Stimulated activated naive CD8-positive, alpha-beta T cell treated with anti-CD3 and anti-CD28 coated beads, Interleukin-15, Interleukin-2, amounts not matched to agents 100 U/mL and 50 U/mL, for 24 hours (primary cell): ENCODE results near the gene CRABP2.

ENCODE experiments used
- ATAC-seq: fragments of 150-1000 bp; cut with Tn5 transposase; one replicate; pipeline ENCODE4 v1.10.0; 2021
- DNase-seq: peaks from one replicate; pipeline ENCODE4 v3.0.0; 2021

CRABP2 gene

DNA sequence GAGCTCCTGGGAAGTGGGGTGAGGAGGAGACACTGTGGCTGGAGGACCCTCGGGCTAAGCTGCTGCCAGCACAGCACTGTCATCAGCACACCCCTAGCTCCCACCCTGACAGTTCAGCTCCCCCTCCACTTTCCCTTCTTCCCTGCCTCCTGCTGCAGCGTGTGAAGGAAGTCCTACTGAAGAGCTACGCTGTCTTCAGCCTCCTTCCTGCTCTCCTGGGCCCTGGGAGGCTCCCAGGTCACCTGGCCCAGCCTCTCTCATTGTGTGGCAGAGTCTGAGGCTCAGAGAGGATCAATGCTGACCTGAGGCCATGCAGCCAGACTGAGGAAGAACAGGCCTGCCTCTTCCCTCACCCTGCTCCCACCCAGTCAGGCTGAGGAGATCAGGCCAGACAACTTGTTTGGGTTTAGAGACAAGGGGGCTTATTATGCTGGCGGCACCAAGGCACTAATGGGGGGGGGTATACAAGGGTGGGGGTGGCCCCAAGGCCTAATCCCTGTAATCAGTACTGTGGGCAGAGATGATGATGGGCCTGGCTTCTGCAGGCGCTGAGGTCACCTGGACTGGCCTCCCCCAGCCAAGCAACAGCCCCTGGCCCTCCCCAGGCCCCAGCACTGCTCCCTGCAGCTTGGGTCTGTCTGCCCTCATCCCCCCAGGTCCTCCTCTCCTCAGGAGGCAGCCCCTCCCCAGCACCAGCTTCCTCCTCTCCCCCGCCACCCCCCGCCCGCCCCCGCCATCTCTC lies 37.2 kb downstream of the CRABP2 start:
- ATAC-seq (no peak), DNase-seq (no peak)

DNA sequence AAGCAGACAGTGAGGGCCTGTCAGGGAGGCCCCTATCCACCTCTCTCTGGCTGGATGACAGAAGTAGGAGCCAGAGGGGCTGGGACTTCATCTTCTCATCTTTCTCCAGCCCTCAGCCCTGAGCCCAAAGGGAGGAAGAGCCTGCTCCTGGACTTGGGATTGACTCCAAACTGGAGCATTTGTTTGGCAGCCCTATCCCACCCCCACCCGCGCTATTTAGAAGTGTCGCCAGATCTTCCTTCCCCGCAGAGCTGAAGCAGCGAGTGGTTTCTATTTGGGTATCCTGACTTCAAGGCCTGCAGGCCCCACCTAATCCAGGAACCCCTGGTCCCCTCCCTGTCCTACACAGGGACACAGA lies 37.8 kb downstream of the CRABP2 start:
- no peak for ATAC-seq

GRCh38 chr1:156666862-156667609 lies 38.3 kb downstream of the CRABP2 start:
- DNase-seq (no peak), ATAC-seq (no peak)

More for the DNA sequence above, 37.8 kb downstream of the CRABP2 start:
- no peak for DNase-seq

- DNase-seq (no peak), ATAC-seq (no peak)
Observed at GRCh38 chr1:156665539-156665938, 39.8 kb downstream of the CRABP2 start.

DNA sequence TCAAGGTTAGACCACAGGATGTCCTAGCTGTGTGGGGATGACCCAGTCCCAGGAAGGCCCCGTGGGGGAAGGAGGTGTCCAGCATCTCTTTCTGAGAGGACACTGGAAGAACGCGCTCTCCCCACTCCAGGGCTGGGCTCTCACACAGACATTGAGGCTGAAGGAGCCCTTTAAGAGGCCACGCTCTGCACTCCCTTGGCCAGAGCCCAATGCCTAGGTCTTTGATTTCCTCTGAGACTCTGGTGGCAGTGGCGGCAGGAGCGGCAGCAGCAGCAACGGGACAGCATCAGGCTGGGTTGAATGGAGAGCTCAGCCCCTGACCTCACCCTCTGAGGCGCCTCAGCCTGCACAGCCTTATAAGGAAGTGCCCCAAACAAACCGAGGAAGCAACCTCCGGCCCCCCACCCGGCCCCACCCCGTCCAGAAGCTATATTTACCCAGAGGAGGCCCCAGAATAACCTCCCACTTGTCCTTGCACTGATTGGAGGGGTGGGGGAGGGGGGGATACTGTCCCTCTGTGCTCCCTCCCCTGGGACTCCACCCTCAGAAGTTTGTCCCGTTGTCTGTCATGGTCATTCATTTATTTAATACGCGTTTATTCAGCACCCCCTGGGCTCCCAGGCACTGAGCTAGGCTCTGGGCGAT lies 40.5 kb downstream of the CRABP2 start:
- no peak for ATAC-seq
- no peak for DNase-seq

- DNase-seq, result no peak
- ATAC-seq, result no peak
Observed at GRCh38 chr1:156664046-156664766, 41.2 kb downstream of the CRABP2 start.

DNA sequence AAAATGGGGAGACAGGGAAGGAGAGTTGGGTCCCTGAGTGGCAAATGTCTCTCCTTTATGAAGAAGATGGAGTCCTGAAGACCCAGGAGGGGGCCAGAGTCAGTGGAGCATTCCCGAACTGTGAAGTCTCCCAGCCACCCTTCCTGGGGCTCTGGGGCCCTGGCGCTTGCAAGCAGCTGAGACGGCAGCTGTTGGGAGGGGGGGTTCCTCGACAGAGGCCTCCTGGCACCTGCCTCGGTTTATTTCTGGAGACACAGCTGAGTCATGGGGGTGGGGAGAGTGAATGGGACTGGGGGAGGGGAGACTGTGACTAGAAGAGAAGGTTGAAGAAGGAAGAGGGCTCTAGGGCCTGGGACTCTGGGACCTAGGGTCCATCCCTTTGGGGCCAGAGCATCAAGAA lies 42.2 kb downstream of the CRABP2 start:
- DNase-seq, result no peak
- no peak for ATAC-seq

GRCh38 chr1:156662800-156663055 lies 42.7 kb downstream of the CRABP2 start:
- ATAC-seq (no peak), DNase-seq (no peak)

DNA sequence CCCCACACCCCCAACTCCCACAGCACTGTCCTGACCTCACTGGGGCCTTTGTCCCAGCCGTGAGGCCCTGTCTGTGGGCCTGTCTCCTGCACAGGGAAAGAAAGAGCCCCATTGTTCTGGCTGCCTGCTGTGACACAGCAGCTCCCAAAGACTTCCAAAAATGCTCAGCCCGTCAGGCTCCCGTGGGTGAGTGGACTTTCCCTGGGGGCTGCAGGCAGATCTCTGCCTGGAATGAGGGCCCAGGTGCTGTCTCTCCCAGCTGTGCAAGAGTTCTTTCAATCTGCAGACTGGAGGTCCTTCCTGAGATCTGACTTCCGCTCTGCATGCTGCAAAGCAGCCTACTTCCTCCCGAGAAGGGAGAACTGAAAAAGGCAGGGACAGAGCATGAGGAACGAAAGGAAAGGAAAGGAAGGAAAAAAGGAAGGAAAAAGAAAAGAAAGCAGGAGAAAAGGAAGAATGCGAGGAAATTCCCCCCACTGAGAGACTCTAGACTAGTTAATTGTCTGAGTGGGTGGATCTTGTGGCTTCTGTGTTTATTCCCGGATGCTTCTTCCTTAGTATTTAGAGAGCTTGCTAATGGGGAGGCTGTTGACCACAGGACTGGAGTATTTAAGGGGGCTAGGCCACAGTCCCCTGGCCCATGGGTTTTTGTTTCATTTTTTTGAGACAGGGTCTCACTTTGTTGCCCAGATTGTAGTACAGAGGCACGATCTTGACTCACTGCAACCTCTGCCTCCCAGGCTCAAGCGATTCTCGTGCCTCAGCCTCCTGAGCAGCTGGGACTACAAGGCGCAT lies 43.2 kb downstream of the CRABP2 start:
- no peak for DNase-seq
- no peak for ATAC-seq

GRCh38 chr1:156660752-156661112 lies 44.7 kb downstream of the CRABP2 start:
- DNase-seq (no peak), ATAC-seq (peak; percentile 8)

DNA sequence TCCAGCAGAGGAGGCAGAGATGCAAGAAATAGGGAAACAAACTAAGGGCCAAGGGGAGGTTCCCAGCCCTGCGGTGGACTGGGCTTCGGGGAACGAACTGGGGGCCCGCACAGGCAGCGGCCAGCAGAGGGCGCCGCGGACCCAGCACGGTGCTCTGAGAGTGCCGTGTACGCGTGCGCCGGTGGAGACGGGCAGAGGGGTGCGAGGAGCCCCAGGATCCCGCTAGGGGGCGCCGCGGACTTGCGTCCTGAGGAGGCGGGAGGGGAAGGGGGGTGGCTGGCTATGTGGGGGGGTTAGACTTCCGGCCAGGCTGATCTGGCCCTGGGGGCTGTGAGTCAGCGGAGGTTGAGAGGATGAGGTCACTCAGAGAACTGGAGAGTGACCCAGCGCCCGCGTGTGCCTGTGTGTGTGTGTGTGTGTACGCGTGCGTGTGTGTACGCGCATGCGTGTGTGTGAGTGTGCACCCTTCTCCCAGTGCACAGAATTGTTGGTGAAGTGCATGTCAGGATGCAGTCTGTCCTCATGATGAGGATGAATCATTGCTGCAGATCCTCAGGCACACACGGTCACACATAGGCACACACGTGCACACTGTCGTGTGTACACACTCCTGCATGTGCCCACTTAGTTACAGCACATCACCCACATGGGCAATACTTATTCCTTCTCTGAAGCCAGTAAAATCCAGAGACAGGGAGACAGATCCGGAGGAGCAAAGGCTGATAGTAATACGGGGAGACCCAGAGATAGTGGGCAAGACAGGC lies 45.2 kb downstream of the CRABP2 start:
- peak; percentile 85 for ATAC-seq
- DNase-seq, result peak; percentile 99

DNA sequence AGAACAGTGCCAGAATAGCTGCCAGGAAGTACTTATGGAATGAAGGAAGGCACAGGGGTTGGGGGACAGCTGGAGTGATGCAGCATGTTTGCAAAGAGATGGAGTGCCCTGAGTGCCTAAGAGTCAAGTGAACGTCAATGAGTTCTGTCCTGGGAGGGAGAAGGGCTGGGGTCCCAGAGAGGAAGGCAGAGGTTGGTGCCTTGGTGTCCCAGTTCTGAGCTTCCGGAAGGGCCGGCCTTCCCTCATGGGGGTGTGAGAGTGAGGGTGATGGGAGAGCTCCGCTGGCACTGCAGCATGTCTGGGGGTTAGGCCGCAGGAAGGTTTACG lies 45.8 kb downstream of the CRABP2 start:
- ATAC-seq, result no peak
- no peak for DNase-seq

- no peak for DNase-seq
- no peak for ATAC-seq
Observed at GRCh38 chr1:156658945-156659574, 46.3 kb downstream of the CRABP2 start.

- DNase-seq (no peak), ATAC-seq (no peak)
Observed at GRCh38 chr1:156658496-156658895, 46.9 kb downstream of the CRABP2 start.

DNA sequence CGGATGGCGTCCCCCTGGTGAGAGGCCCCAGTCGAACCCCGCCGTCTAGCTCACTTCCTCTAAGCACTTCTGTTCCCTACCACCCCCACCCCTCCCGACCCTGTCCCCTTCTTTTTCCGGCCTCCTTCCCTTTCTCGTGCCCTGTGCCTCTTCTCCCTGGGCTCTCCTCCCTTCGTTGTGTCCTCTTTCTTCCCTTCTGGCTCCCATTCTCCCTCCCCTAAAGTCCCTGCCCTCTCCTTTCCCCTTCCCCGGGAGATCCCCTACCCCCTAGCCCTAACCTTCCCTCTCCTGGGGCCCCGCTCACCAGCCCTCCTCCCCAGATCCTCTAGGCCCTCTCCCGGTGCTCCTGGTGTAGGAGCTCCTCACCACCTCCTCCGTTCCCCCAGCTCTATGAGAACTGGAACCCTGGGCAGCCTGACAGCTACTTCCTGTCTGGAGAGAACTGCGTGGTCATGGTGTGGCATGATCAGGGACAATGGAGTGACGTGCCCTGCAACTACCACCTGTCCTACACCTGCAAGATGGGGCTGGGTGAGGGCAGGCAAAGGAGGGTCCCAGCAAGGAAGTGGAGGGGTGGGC lies 47.6 kb downstream of the CRABP2 start:
- DNase-seq (no peak), ATAC-seq (no peak)

DNA sequence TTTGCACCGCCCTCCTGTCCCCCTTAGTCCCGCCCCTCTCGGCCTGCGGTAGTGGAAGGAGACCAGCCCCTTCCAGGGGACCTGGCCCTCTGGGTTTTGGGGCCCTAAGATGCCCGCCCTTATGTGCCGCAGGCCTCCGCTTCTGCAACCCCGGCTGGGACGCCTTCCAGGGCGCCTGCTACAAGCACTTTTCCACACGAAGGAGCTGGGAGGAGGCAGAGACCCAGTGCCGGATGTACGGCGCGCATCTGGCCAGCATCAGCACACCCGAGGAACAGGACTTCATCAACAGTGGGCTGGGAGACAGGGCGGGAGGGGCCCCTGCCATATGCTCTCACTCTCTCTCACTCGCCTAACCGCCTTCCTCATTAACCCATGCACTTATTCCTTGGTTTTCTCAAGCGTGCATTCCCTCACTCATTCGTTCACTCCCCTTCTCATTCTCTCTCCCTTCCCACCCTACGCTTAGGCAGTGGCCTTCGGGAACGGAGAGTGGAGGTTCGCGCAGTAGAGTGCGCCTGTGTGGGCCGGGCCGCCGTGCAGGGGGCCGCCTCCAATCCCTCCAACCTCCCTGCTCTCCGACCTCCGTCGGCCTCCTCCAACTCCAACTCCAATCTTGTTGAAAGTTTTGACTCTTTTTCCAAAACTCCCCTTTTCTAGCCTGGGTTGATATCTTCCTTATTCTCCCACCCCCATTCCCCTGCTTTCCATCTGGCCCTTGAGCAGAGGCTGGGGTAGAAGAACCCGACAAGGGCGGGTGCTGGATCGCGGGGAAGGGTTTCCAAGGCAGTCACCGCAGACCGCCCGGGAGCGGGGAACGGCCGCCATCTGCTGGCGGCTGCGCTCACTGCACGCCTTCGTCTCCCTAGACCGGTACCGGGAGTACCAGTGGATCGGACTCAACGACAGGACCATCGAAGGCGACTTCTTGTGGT lies 48.3 kb downstream of the CRABP2 start:
- DNase-seq (peak; percentile 84), ATAC-seq (peak; percentile 24)

GRCh38 chr1:156655904-156656516 lies 49.4 kb downstream of the CRABP2 start:
- DNase-seq, result no peak
- no peak for ATAC-seq

GRCh38 chr1:156655151-156655903 lies 50.1 kb downstream of the CRABP2 start:
- ATAC-seq, result no peak

More at GRCh38 chr1:156655151-156655903, 50.1 kb downstream of the CRABP2 start:
- no peak for DNase-seq
